Stimulated activated CD8-positive, alpha-beta memory T cell treated with anti-CD3 and anti-CD28 coated beads, Interleukin-12 subunit alpha, Interleukin-12 subunit beta, amount 100 ng/mL, for 4 hours (primary cell): Measurements from ENCODE around the gene LYSET.
"Not testable (repeated sequence)": the region's sequence is repeated elsewhere in the genome, so short reads cannot be mapped to it uniquely, and the experiment has no call there.

ENCODE experiments used
- DNase-seq: peaks from one replicate; pipeline ENCODE4 v3.0.0-alpha.2; 2020; ENCODE audit warnings: low read depth

Gene LYSET

DNA sequence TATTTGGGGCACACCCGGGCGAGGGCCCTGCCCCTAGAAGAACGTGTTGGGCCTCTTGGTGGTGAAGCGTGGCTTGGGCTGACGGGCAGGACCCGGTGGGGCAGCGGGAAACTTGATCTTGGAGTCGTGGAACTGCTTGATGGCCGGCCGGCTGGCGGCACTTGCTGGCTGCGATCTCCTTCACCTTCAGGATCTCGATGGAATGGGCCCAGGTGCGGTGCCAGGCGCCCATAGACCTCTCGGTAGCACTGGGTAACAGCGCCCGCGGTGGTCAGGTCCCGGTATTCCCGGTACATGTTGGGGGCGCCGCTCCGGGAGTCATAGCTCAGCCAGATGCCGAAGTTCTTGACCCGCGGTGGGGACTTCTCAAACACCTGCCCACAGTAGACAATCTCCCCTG, 38.4 kb downstream of the LYSET start:
- DNase-seq = no peak

DNA sequence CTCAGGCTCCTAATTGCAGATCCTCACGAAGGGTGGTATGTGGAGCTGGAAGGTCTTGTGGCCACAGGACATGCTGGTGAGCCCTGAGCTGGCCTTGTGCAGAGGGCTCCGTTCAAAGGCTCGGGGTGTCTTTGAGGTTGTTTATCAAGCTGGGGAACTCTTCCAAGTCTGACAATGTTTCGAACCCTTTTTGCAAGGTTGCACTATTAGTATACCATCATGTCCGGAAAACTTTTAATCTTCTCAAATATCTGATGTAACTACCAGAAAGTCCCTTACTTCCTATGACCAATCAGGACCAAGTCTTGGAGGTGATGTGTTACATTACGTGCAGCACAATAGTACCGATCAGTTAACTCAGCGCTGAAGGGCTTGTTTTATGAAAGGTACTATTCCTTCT, 43.4 kb downstream of the LYSET start:
- DNase-seq = no peak

DNA sequence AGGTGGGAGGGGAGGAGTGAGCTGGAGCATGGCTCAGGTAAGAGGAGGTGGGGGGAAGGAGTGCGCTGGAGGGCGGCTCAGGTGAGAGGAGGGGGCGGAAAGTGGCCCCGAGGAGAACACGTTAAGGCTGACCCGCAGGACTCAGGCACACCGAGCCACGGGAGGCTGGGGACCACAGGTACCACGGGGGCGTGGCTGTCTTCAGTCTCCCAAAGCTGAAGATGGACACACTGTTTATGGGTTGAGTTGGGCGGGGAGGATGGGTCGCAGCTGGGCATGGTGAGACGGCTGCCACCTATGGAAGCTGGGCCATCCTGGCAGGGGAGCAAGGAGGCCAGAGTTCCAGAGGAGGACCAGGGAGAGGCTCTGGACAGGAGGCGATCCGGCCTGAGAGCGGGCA, 45.4 kb downstream of the LYSET start:
- no peak for DNase-seq

DNA sequence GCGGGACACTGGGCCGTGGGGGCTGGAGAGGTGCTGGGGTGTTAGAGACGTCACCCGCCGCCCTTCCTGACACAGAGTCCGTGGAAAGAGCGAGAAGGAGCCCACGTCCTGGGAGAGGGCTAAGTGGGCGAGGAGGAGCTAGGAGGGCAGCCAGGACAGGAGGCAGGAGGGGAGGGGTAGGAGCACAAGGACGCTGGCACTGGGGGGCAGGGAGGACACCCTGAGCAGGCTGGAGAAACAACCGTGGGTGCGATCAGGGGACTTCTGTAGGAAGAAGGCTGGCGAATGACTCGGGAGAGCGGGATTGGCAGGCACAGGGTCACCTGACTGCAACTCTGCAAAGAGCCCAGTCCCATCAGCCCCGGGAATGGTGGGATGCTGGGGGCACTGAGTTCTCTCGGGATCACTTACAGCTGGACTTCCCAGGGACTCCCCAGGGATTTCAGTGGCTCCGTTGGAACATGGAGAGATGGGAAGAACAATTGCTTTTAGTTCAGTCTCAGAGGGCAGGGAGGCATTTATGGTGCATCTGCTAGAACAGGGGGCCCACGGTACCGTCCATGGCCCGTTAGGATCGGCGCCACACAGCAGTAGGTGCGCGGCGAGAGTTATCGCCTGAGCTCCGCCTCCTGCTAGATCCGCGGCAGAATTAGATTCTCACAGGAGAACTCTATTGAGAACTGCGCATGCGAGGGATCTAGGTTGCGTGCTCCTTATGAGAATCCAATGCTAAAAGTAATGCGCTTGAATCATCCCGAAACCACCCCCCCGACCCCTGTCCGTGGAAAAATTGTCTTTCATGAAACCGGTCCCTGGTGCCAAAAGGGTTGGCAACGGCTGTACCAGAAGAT, 46.2 kb downstream of the LYSET start:
- DNase-seq = no peak

DNA sequence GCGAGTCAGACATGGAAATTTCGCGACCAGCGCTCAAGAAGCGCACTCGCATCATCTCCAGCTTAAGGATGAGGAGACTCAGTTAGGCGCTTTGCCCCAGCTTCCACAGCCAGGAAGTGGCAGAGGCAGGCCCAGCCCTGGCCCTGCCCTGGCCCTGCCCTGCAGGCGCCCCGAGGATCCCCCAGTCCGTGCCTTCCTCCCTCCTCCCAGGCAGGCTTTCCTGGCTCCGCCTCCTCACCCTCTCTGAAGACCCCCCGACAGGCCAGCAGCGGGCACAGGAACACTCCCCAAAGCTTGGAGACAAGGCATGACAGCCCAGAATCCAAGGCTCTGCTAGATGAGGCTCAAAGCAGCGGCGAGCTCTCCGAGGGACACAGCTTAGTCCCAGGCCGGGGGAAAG, 47.0 kb downstream of the LYSET start:
- DNase-seq = no peak

DNA sequence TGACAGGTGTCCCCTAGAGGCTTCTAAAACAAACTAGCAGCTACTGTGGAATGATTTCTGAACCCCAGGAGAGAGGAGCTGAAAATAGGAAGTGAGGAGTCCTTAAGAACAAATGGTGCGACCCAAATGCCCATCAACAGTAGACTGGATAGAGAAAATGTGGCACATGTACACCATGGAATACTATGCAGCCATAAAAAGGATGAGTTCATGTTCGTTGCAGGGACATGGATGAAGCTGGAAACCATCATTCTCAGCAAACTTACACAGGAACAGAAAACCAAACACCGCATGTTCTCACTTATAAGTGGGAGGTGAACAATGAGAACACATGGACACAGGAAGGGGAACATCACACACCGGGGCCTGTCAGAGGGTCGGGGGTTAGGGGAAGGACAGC, 48.0 kb downstream of the LYSET start:
- DNase-seq = not testable (repeated sequence)

DNA sequence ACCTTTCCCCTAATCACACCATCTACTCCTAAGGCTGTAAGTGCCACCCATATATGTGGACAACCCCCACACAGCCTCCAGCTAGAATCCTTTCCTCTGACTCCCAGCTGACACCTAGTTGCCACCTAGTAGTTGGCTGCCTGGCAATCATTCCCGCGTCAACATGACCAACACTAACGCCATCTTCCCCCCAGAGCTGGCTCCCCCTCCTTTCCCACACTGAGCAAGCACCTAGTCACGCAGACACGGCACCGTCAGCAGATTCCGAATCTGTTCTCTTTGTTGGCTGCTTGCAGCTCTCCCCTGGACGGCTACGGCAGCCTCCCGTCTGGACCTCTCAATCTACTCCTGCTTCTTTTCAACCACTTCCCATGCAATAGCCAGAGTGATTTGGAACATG, 49.7 kb downstream of the LYSET start:
- DNase-seq = no peak
